HUES6 (cell line): ENCODE results near the gene TEAD1.

Experiments used
- H3K27ac ChIP-seq: 2 replicates; pipeline ENCODE4 v1.7.0; 2013; ENCODE audit warnings: low read depth, mild to moderate bottlenecking, low read length, inconsistent platforms
- H3K27me3 ChIP-seq: 2 replicates; pipeline ENCODE4 v1.6.1; 2013; ENCODE audit warnings: low read length; ENCODE audit not compliant: control insufficient read depth, insufficient read depth
- H3K36me3 ChIP-seq: 2 replicates; pipeline ENCODE4 v1.6.1; 2013; ENCODE audit warnings: low read length; ENCODE audit not compliant: control insufficient read depth, insufficient read depth
- H3K4me1 ChIP-seq: 2 replicates; pipeline ENCODE4 v1.6.1; 2013; ENCODE audit warnings: low read length; ENCODE audit not compliant: control insufficient read depth, insufficient read depth
- H3K4me3 ChIP-seq: 2 replicates; pipeline ENCODE4 v1.5.1; 2013; ENCODE audit warnings: low read depth, low read length
- H3K9ac ChIP-seq: one replicate; pipeline ENCODE4 v1.6.1; 2013; ENCODE audit warnings: mild to moderate bottlenecking, low read length
- H3K9me3 ChIP-seq: 2 replicates; pipeline ENCODE4 v1.6.1; 2013; ENCODE audit warnings: low read depth, low read length; ENCODE audit not compliant: control insufficient read depth, insufficient read depth

Gene TEAD1

DNA sequence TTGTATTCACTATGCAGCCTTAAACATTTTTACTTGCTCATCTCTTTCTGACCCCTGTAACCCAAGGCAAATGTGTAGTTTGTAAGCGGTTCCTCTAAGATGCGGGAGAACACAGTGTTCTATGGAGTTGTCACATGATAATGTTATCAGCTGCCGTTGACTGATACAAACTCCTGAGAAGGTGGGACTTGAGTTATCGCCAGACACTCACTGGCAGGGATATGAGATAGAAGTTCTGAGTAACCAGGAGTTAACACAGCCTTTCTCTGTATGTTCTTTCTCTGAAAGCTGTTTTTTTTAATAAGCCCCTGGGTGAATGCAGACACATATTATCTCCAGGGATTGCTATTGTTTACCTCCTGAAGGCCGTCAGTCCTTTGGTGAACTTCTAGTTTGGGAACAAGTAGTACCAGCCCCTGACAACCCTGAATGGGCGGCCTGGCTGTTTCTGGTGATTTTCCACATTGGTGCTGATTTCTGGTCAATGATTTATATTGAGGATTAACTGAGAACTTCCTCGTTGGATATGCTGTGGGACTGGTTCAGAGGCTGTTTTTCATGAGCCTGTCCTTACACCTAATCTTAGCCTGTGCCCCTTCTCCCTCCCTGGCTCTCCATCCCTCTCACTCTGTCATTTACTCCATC, 179.6 kb downstream of the TEAD1 start:
- no peaks in the 10 kb centered on the region for H3K36me3 ChIP-seq
- H3K4me1 ChIP-seq = peaks cover 6% of the 10 kb centered on the region; the same call in 1 of the 2 replicates
- no peak overlapping the region for H3K27ac ChIP-seq
- no peak overlapping the region for H3K9ac ChIP-seq
- no peaks in the 10 kb centered on the region for H3K27me3 ChIP-seq
- no peak overlapping the region for H3K4me3 ChIP-seq
- H3K9me3 ChIP-seq = no peaks in the 10 kb centered on the region

DNA sequence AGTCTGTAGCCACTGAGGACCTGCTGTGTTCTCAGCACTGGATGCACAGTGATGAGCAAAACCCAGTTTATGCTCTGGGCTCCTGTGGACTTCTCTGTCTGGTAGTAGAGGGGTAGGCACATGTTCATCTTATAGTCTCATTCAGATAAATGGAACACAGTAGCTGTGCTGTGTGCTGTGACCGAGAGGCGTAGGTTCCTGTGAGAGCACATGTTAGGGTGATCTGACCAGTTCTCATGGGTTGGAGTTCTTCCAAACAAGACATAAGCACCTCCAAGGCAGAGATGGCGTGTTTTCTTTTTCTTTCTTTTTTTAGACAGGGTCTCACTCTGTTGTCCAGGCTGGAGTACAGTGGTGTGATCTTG, 180.1 kb downstream of the TEAD1 start:
- Histone ChIP-seq H3K9me3 (no peaks in the 10 kb centered on the region), H3K27me3 (no peaks in the 10 kb centered on the region), H3K36me3 (no peaks in the 10 kb centered on the region), H3K4me1 (peaks cover 6% of the 10 kb centered on the region; the same call in 1 of the 2 replicates), H3K9ac (no peak overlapping the region), H3K27ac (no peak overlapping the region), H3K4me3 (no peak overlapping the region)

DNA sequence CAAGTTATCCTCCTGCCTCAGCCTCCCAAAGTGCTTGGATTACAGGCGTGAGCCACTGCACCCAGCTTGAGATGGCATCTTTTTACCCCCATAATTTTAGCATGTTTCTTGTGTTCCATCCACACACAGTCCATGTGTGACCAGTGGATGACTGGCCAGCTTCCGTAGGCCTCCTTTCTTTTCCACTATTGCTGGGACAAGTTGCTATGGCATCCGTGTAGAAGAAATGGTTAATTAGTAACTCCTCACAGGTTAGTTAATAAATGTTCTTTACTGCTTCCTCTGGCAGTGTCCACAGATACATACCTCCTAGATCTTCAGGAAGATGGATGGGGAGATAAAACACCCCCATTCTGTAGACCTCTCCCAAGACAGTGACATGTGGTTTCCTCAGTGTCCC, 180.6 kb downstream of the TEAD1 start:
- H3K27ac ChIP-seq = no peak overlapping the region
- H3K4me3 ChIP-seq = no peak overlapping the region
- H3K9ac ChIP-seq = no peak overlapping the region
- H3K27me3 ChIP-seq = no peaks in the 10 kb centered on the region
- no peaks in the 10 kb centered on the region for H3K36me3 ChIP-seq
- no peaks in the 10 kb centered on the region for H3K9me3 ChIP-seq
- H3K4me1 ChIP-seq = peaks cover 6% of the 10 kb centered on the region; the same call in 1 of the 2 replicates

DNA sequence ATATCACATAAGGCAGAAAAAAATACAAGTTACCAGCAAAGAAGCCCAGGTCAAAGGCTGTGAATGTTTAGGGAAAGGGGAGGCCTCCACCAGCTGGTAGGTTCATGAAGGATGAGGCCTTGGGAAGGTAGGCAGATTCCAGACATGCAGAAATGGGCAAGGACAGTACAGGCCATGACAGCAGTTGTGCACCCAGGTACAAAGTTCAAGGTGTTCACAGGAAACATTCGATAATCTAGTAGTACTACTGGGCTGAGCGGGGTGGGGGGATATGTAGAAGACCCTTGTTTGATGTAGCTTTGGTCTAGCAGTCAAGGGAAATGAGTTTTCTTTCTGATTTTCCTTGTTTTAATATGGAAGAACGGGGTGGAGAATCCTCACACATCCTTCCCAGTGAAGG, 182.1 kb downstream of the TEAD1 start:
- Histone ChIP-seq H3K27me3 (no peaks in the 10 kb centered on the region), H3K4me3 (no peak overlapping the region), H3K27ac (no peak overlapping the region), H3K36me3 (no peaks in the 10 kb centered on the region), H3K9ac (no peak overlapping the region), H3K9me3 (no peaks in the 10 kb centered on the region), H3K4me1 (peaks cover 18% of the 10 kb centered on the region)

DNA sequence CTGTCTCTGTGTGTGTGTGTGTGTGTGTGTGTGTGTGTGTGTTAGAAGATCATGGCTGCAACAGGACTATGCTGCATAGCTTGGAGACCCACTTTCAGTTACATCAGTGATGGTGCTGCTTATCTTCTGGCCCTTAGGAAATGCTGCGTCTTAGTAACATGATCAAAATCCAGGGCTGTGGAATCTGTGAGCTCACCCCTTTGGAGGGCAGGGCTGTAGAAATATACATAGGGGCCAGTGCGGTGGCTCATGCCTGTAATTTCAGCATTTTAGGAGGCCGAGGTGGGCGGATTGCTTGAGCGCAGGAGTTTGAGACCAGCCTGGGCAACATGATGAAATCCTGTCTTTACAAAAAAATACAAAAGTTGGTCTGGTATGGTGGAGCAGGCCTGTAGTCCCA, 183.4 kb downstream of the TEAD1 start:
- Histone ChIP-seq H3K4me1 (peaks cover 26% of the 10 kb centered on the region), H3K27ac (no peak overlapping the region), H3K9ac (no peak overlapping the region)

GRCh38 chr11:12859872-12860657, 185.8 kb downstream of the TEAD1 start:
- H3K9me3 ChIP-seq = no peaks in the 10 kb centered on the region
- H3K27me3 ChIP-seq = no peaks in the 10 kb centered on the region
- no peak overlapping the region for H3K4me3 ChIP-seq
- H3K27ac ChIP-seq = no peak overlapping the region
- H3K36me3 ChIP-seq = no peaks in the 10 kb centered on the region
- H3K4me1 ChIP-seq = peaks cover 48% of the 10 kb centered on the region
- no peak overlapping the region for H3K9ac ChIP-seq

More for the DNA sequence above, 183.4 kb downstream of the TEAD1 start:
- Histone ChIP-seq H3K4me3 (no peak overlapping the region), H3K9me3 (no peaks in the 10 kb centered on the region), H3K27me3 (no peaks in the 10 kb centered on the region), H3K36me3 (no peaks in the 10 kb centered on the region)

- Histone ChIP-seq H3K4me3 (no peak overlapping the region), H3K4me1 (peaks cover 56% of the 10 kb centered on the region), H3K27ac (no peak overlapping the region)
These were observed 186.6 kb downstream of the TEAD1 start for GRCh38 chr11:12860827-12861226.

DNA sequence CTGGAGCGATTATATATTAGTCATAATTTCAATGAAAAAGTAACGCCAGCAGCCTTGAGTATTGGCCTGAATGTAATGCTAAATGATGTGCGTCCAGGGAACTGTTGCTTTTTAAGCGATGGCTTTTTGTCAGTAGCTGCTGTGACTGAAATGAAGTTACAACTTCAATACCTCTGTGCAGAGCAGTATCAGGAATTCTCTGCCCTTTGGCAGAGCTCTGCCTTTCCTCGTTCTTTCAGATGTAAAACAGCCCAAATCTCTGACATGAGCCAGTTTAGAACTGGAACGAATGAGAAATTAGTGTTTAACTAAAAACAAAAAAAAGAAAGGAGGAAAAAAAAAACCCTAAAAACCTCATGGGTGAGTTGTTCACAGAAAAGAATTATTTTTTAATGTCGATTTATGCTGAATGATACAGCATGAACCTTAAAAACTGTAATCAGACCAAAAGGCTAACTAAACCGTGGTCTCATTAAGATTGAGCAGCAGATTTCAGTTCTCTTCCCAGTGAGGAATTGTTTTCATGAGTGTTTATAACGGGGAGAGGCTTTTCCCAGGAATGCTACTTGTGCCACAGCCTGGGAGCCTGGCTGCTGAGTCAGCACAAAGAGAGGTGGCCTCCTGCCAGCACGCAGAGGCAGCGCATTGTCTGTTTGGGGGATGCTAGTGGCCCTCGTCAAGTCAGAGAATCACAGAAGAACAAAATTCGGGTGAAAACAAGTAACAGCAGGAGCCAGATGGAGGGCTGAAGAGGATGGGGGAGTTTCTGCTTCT, 188.7 kb downstream of the TEAD1 start:
- H3K9me3 ChIP-seq = no peaks in the 10 kb centered on the region
- peak overlapping the region; percentile 62 for H3K9ac ChIP-seq
- peaks cover 69% of the 10 kb centered on the region for H3K4me1 ChIP-seq
- H3K27me3 ChIP-seq = no peaks in the 10 kb centered on the region
- no peaks in the 10 kb centered on the region for H3K36me3 ChIP-seq
- H3K27ac ChIP-seq = peak overlapping the region; percentile 97
- peak overlapping the region; percentile 44 for H3K4me3 ChIP-seq

More at GRCh38 chr11:12860827-12861226, 186.6 kb downstream of the TEAD1 start:
- H3K9me3 ChIP-seq = no peaks in the 10 kb centered on the region
- H3K36me3 ChIP-seq = no peaks in the 10 kb centered on the region
- no peak overlapping the region for H3K9ac ChIP-seq
- no peaks in the 10 kb centered on the region for H3K27me3 ChIP-seq

DNA sequence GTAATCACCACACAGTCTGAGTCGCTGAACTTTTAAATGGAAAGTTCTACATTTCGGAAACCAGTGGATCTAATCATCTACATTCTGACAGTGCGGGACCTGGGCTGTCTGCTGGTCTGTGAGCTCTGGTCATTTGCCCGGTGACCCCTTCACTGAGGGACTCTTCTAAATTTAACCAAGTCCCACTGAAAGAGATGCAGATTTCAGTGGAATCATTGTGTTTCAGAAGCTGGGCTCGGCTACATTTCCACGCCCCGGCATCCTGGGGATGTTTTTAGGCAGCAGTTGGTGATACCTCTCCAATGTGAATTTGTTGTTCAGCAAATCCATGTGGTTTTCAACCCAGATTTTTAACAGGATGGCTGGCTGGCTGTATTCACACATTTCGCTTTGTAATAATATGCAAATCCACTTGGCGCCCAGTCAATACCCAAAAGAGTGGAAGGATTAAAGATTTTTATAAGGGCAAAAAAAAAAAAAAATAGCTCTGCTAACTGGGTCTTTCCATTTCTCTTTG, 189.4 kb downstream of the TEAD1 start:
- Histone ChIP-seq H3K27me3 (no peaks in the 10 kb centered on the region), H3K9ac (peak overlapping the region; percentile 62), H3K4me1 (peaks cover 77% of the 10 kb centered on the region), H3K36me3 (no peaks in the 10 kb centered on the region), H3K27ac (peak overlapping the region; percentile 97), H3K9me3 (no peaks in the 10 kb centered on the region), H3K4me3 (peak overlapping the region; percentile 44)

- peak overlapping the region; percentile 97 for H3K27ac ChIP-seq
- H3K9ac ChIP-seq = peak overlapping the region; percentile 62
- peak overlapping the region; percentile 44 for H3K4me3 ChIP-seq
- H3K9me3 ChIP-seq = no peaks in the 10 kb centered on the region
- H3K36me3 ChIP-seq = no peaks in the 10 kb centered on the region
- H3K4me1 ChIP-seq = peaks cover 80% of the 10 kb centered on the region
- no peaks in the 10 kb centered on the region for H3K27me3 ChIP-seq
These were observed 190.3 kb downstream of the TEAD1 start for GRCh38 chr11:12864316-12865156.
